GM18507 (cell line): Measurements from ENCODE around the gene TCERG1L.
"Not testable (repeated sequence)": the region's sequence is repeated elsewhere in the genome, so short reads cannot be mapped to it uniquely, and the experiment has no call there.

Experiments used
- DNase-seq: peaks from one replicate; pipeline ENCODE4 v3.0.0; 2011; ENCODE audit warnings: low read depth; ENCODE audit not compliant: insufficient read length; ENCODE audit errors: extremely low spot score
- FAIRE-seq: peaks from 2 replicates; lab custom pipeline; 2011; peaks lifted over from hg19 to GRCh38; lab: Jason Lieb, UNC

TCERG1L gene

DNA sequence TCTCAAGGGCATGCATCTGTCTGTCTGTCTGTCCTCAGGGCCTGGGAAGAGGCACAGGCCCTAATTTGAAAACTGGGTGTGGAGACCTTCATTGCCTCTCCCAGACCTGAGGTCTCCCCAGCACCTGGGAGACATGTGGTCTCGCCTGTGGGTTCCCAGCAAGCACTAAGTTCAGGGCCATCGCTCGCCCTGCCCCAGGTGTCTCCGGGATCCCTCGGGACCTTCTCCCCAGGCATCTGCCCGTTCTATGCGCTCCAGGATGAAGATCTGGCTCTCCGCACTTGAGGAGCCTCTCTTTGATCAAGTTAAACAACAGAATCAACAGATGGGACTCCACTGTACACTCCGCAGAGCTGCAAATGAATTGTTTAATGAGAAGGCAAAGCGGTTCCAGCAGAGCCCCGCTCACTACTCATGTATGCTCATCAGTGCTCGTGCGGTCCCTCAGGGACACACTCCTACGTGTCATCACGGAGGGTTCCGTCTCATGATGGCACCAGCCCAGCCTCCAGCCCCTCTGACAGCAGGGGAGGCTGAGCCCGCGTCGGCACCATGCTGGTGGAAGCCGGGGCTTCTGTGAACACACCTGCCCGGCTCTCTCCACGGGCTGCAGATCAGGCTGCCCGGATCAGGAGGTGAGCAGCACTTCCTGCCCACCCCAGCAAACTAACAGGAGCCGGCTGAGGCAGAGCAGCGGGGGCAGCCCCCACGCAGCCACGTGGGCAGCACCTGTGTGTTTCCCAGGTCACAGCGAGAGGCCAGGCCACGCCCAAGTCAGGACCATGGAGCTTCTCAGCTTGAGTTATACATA is 132.8 kb downstream of the TCERG1L start:
- FAIRE-seq (no peak), DNase-seq (no peak)

DNA sequence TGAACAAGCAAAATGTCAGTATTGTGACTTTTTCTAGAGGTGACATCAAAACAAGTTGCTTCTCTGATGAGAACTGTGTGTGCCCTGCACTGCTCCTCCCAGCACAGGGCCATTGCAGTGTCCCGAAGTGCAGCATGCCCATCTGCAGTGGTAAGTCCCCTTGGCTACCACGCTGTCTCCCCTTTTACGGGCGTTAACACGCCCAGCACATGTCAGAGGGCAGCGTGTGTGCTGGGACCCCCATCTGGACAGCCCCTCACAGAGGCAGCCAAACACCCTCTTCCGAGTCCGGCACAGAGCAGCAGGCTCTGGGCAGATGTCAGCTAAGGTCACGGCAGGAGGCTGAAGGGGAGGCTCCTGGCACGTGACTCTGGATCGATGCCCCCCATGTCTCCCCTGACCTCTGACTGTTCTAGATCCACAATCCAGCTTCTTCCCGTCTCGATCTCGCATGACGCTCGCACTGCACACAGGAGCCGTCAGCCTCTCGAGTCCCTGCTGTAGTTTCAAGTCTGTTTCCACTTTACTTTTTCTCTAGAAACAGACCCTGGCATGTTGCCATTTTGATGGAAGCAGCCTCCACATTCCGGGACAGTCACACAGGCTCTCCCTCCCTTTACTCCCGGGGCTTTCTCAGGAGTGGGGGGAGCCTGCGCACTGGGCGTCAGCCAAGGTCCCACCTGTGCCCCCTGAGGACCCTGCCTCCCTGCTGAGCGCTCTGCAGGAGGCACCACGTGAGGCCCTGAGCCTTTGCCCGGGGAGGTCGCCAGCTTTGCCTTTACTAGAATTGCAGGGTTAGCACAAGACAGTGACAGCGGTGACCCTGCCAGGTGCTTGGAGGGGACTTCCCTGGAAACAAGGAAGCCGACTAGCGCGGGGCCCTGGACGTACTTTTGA is 133.8 kb downstream of the TCERG1L start:
- FAIRE-seq (no peak), DNase-seq (no peak)

DNA sequence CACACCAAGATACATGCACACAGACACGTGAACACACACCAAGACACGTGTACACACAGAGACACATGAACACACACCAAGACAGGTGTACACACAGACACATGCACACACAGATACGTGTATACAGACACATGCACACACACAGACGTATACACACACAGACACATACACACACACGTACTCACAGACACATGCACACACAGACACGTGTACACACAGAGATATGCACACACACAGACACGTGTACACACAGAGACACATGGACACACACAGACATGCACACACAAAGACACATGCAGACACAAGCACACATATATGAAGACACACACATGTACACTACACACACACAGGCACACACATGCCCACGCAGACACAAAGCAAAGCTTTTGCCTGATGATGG is 134.6 kb downstream of the TCERG1L start:
- FAIRE-seq (no peak), DNase-seq (no peak)

DNA sequence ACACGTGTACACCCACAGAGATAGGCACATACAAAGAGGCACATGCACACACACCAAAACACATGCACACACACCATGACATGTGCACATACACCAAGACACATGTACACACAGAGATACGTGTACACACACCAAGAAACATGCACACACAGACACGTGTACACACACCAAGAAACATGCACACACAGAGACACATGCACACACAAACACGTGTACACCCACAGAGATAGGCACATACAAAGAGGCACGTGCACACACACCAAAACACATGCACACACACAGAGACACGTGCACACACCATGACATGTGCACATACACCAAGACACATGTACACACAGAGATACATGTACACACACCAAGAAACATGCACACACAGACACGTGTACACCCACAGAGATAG is 135.2 kb downstream of the TCERG1L start:
- FAIRE-seq, result peak; percentile 71

DNA sequence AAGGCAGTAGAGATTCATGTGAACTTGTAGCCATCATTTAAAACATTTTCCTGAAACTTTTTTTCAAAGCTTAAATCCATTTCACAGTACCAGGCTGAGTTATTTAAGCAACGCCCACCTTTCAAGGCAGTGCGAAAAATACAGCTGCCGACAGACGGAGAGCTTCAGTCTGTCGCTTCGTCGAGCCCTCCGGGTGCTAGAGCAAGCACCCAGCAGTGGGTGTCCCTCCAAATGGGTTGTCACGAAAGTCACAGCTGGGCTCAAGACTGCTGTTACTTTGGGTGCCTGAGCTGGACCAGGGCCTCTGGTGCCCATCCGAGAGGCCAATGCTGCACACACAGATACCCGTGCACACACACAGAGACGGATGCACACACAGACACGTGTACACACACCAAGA is 135.6 kb downstream of the TCERG1L start:
- no peak for DNase-seq

More for the DNA sequence above, 135.2 kb downstream of the TCERG1L start:
- not testable (repeated sequence) for DNase-seq

DNA sequence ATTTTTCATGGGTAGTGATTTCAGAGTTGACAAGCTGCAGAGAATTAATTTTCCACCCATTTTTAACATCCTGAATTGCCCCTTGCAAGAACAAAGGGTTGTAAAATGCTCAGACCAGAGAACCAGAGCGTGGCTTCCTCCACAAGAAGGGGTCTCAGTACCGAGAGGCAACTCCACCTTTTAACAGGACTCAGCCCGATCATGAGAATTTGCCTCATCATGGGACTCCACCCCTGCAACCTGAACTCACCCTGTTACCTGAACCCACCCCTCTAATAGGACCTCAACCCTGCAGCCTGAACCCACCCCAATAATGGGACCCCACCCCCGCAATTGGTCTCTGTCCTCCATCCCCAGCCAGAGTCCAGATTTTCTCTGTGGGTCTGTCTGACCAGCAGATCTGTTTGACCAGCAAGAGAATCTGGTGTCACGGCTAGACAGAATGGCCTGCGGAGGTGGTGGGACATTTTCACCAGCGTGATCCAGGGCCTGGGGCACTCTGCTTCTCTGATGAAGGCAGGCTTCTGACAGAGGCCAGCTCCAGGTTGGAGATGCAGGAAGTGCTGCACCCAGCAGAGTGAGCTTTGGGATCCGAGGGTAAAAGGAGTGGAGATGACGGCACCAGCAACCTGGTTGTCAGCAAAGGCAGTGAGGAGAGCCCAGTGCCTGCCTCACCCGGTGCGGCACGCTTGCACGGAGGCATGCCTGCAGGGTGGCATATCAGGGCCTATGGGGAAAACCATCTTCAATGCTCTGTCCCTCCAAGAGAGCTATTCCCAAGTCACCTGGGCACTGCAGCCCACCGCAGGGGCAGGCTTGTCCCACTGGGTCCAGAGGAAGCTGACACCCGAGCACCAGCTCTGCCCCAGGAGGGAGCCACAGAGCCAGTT is 136.6 kb downstream of the TCERG1L start:
- FAIRE-seq, result no peak
- DNase-seq, result no peak

More for the DNA sequence above, 135.6 kb downstream of the TCERG1L start:
- FAIRE-seq, result no peak

DNA sequence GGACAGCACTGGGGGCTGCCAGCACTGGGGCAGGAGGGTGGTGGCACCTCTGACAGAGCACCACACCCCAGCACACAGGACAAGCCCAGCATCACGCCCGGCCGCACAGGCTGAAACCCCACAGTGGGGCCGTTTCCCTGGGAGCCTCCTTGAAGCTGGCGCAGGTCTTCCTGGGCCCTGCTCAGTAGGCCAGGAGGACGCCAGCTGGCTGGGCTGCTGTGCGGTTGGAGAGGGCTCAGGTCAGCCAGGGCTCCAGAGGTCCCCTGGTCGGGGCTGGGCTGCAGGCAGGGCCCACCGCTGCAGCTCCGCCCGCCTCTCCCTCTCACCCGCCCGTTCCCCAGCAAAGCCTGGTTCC is 137.3 kb downstream of the TCERG1L start:
- FAIRE-seq, result no peak
- no peak for DNase-seq

DNA sequence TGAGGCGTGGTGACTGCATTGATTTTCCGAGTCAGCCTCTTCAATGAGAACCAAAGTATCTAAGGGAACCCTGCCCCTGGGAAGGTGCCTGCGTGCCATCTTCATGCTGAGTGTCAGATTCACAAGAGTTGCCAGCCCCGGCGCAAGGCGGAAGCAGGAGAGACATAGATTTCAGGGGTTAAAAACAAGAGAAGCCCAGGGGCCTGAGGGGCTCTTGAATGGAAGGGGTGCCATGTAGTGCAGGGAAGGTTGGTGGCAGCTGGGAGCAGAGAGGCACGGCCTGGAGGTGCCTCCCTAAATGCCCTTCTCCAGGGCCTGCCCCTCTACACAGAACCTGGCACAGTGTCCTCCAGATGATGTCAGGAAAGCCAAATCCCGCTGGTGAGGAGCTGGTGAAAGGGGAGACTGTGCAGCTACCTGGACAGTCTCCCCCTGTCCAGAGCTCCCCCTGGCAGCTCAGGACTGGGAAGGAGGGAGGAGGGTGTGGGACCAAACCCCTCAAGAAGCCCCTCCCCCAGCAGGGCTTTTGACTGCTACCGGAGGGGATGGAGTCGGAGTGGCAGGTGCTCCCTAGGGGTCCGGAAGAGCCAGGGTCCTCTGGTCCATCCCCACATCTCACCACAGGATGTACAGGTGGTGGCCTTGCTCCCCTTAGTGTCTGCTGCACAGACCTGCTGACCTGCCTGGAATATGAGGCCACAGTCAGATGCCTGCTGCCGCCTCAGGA is 137.9 kb downstream of the TCERG1L start:
- no peak for DNase-seq
- no peak for FAIRE-seq

DNA sequence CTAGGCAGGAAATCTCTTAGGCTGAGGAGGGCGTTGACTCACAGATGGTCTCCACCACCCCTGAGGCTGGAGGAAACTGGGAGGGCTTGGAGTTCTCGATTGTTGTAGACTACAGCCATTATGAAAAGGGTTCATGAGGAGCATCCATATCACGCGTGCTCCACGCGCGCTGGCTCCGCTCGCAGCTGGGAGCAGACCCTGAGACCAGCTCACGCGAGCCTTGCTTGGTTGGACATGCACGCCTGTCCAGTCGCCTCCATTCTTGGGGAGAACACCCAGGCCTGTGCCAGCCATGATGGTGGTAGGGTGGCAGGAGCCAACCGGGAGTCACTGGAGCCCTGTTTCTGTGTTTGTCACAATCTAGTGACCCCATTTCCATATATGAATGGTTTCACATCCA is 139.1 kb downstream of the TCERG1L start:
- no peak for FAIRE-seq
- DNase-seq, result no peak

DNA sequence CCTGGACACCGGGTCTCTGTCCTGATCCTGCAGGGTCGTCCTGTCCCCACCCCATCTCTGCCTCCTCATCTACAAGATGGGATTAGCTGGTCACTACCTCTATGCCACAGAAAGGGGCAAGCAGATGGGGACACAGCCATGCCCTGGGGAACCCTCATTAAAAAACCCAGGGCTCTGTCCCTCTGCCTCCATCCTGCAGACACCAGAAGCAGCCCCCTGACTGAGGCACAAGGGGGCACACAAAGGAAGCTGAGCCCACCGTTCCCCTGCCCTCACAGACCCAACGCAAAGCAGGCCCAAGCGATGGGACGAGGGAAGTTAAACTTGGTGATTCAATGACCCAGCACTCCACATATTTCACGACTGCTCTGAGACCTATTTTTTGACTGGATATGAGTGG is 142.4 kb downstream of the TCERG1L start:
- no peak for FAIRE-seq

DNA sequence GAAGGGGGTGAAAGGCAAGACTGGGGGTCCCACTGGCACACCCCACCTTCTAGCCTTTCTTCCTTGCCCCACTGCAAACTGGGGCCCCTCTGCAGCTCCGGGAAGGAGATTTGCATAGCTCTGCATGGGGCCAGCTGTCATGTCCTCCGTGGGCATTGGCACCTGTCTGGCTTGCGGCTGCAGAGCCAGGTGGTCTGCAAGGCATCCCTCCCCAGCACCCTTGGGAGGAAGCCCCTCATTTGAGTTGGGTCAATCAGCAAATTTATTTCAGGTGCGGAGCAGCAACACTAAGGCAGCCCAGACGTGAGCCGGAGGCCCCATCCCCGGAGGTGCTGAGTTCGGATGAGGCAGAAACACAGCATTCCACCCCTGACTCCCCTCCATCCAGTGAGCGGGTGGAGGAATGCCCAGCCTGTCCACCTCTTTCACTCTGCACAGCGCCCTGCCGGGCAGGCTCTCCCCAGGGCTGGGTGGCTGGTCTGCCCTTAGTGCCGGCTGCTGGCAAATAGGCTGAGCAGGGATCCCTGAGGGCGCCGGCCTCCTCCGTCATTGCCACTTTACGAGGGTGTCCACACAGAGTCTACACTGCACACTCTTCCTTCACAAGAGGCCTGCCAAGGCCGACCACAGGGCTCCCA is 143.2 kb downstream of the TCERG1L start:
- DNase-seq, result no peak
- no peak for FAIRE-seq

More for the DNA sequence above, 142.4 kb downstream of the TCERG1L start:
- no peak for DNase-seq

DNA sequence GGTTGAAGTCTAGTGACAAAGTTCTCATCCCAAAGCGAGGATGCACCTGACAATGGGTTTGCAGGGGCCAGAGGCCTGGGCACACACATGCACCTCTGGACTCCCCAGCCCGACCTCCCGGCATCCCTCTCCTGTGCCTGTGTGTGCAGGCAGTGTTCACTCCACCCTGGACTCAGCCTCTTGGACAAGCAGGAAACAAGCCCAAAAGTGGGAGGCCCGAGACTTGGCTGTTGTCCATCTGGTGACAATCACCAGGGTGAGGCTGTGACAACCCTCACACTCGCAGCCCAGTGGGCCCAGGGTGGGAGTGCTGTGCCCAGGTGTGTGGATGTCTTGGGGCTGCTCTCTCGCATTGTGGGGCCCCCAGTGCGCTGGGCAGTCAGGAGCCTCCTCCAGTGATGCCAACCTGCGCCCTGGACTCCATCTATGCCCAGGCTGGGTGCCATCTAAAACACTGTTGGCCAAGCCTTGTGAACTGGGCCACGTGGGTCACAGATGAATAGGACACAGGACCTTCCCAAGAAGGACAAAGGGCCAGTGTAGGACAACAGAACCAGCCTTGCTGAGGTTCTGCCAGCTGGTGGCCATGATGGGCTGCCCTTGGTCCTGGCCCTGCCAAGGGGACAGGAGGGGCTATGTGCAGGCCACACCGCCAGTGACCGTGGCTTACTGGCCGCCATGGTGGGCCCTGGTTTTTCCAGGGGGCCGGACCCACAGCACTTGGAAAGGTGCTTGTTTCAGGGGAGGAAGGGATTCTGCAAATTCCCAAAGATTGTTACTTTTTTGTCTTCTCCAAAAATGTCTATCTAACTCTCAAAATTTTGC is 144.3 kb downstream of the TCERG1L start:
- FAIRE-seq (no peak), DNase-seq (no peak)

DNA sequence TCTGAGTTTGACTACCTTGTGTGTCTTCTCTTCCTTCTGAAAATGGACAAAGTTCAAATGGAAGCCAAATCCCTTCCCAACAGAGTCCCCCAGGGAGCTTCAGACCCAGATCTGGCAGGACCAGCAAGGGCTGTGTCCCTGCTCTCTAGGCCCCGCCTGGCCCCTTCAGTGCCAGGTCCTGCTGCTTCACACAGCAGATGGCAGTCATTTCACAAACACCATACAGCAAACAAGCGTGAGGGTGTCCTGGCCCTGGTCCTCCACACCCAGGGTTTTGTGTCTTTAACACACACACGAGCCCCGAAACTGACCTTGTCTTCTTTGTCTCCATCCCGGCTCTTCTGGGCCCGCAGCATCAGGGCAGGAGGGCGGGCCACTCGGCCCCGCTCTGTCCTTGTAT is 145.0 kb downstream of the TCERG1L start:
- FAIRE-seq (no peak), DNase-seq (no peak)

DNA sequence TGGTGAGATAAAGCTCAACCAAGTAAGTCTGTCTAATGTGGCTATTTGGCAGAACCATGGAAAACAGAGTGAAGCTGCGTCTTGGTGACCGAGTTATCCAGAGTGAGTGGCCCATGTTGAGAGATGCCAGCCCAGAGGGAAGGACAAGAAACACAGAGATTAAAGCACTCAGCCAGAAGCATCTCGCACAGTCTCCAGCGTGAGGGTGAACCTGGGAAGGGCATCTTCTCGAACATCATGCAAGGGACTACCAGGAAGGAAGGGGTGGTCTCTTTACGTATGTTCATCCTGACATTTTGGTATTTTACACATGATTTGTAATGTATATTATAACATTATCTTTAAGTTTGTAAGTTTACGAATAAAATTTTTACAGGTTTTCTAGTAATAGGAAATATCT is 146.4 kb downstream of the TCERG1L start:
- no peak for DNase-seq
- FAIRE-seq, result no peak

DNA sequence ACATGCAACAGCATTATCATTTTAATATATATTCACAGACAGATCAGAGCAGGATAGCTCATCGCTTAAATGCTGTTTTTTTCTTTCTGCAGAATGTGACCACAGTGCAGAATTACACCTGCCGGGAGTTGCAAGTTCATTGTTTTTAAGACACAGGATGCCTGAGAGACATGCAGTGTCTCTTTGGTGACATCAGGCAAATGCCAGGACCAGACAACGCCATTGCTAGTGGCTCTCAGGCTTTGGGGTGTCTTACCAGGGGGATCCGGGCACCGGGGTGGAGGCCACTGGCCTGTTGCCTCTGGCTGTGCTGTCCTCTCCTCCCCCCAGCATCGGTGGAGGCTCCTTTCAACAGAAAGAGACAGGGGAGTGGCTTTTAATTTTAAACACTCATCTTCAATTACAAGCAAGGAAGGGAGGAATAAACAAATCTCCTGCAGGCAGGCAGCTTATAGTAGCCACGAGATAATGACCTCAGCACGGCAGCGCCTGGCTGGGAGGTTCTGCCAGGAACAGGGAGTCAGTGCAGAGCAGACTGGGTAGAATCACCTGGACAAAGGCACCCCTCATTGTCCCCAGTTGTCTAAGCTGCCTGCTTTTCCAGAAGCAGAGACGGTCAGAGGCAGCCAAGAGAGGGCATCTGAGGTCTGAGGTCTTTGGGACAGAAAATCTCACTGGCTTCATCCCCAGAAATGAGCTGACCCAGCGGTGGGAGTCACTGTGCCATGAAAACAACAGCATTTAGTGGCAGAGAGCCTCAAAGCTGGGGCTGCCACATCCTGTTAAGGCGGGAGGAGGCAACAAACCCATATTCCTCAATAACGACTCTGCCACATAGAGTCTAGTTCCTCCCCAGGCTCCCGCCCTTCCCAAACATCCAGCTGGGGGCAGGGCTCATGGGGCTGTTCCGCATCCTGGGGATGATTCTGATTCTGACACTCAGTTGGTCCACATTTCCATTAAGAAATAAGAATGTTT is 148.4 kb downstream of the TCERG1L start:
- no peak for FAIRE-seq
- DNase-seq, result no peak

DNA sequence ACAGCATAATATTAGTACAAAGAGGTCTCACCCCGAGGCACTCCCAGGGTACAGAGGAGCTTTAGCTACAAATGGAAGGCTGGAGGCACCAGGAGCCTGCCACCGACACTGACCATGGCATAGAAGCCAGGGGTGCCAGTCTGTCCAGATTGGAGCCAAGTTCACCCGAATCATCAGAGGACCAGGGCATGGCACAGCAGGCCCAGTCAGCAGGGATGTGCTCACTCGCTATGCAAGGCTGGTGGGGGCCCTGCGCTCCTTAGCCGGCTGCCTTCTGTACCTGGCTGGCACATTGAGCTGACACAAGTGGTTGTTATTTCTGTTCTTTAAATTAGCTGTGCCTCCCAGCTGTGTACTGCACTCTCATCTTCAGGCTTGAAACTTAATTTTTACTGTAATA is 149.3 kb downstream of the TCERG1L start:
- DNase-seq (no peak), FAIRE-seq (no peak)

DNA sequence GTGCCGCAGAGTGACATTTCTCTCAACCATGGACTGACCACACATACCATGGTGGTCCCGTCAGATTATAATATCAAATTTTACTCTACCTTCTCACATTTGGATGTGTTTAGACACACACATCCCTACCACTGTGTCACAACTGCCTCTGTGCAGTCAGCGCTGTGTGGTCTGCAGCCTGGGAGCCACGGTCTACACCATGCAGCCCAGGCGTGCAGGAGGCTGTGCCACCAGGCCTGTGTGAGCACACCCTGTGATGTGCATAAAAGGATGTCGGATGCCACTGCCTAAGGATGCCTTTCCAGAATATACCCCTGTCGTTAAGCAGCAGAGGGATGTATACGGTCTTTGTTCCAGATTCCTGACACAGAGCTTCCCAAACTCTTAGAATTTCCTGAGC is 150.4 kb downstream of the TCERG1L start:
- FAIRE-seq, result no peak
- no peak for DNase-seq
